Measurements from ENCODE around the gene HOXD13. TPM values are rescaled to one million over a fixed set of nuclear protein-coding genes. Genes with fewer than 3 reads are reported as not detected.

Gene HOXD13
- polyA plus RNA-seq (2012; ENCODE audit: insufficient read depth, insufficient read length, low read depth), result 0.51 TPM

GRCh38 chr2:176092270-176093144 is at the start of gene HOXD13:
Gene HOXD13, plus strand, starts transcription at chr2:176092721. Its CDS starts 170 bp downstream, at chr2:176092891.
- DNase-seq, result peak; percentile 47
- Histone ChIP-seq H3K36me3 (no peaks in the 10 kb centered on the region), H3K27me3 (peaks cover 96% of the 10 kb centered on the region), H3K4me3 (ENCODE audit: low read depth, low read length) (peak within 1 kb of the TSS; percentile 45), H3K9me3 (no peaks in the 10 kb centered on the region), H3K4me1 (peaks cover 3% of the 10 kb centered on the region; the same call in 1 of the 2 replicates)
- TF ChIP-seq CTCF (IDR thresholded peaks at IDR 0.05; ENCODE audit: low read depth, low read length), result no peak

DNA sequence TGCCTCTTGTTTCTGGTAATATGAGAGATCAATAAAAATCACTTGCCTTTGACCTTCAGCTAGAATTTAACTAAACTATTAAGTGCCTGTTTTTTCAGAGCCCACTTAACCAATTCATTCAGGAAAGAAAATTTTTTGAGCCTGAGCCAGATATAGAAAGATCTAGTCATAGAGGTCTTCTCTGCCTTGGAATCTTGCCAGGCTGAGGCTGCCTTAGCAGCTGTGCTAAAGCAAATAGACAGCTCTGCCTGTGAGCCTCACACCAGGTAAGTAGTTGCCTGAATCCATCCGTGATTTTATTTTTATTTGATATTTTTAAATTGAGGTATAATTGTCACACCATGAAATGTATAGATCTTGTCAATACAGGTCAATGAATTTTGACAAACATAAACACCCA is 36.1 kb upstream of the HOXD13 start:
- peak; percentile 63 for DNase-seq
- no peak for TF ChIP-seq CTCF (IDR thresholded peaks at IDR 0.05; ENCODE audit: low read depth, low read length)
- Histone ChIP-seq H3K27me3 (no peaks in the 10 kb centered on the region), H3K9me3 (no peaks in the 10 kb centered on the region), H3K36me3 (no peaks in the 10 kb centered on the region), H3K4me3 (ENCODE audit: low read depth, low read length) (no peak overlapping the region), H3K4me1 (0 out of 2 replicates have a peak, but pooled peaks cover 8% of the 10 kb centered on the region)

DNA sequence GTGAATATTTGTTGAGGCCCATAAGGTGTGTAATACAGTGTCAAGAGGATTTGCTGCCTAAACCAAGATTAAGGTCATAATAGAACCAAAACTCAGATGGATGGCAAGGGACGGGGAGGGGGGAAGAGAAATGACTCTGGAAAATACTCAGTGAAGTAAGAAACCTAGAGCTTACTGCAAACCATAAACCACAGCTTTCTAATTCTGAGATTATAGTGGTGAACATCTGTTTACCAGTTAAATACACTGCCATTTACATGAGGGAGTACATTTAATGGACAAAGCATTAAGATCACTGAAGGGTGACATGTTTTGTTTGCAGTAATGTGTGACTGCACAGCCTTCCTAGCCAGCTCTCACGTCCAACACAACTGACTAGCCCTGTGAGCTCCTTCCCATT is 28.6 kb upstream of the HOXD13 start:
- no peaks in the 10 kb centered on the region for H3K9me3 ChIP-seq
- DNase-seq, result no peak
- H3K4me1 ChIP-seq, result no peaks in the 10 kb centered on the region
- TF ChIP-seq CTCF (IDR thresholded peaks at IDR 0.05; ENCODE audit: low read depth, low read length), result no peak
- no peak overlapping the region for H3K4me3 ChIP-seq (ENCODE audit: low read depth, low read length)
- H3K36me3 ChIP-seq, result no peaks in the 10 kb centered on the region
- H3K27me3 ChIP-seq, result no peaks in the 10 kb centered on the region

- TF ChIP-seq CTCF (IDR thresholded peaks at IDR 0.05; ENCODE audit: low read depth, low read length), result no peak
- DNase-seq, result no peak
- Histone ChIP-seq H3K4me1 (no peaks in the 10 kb centered on the region), H3K27me3 (no peaks in the 10 kb centered on the region), H3K4me3 (ENCODE audit: low read depth, low read length) (no peak overlapping the region), H3K9me3 (no peaks in the 10 kb centered on the region), H3K36me3 (no peaks in the 10 kb centered on the region)
Measured at GRCh38 chr2:176066645-176067588, 25.6 kb upstream of the HOXD13 start.

DNA sequence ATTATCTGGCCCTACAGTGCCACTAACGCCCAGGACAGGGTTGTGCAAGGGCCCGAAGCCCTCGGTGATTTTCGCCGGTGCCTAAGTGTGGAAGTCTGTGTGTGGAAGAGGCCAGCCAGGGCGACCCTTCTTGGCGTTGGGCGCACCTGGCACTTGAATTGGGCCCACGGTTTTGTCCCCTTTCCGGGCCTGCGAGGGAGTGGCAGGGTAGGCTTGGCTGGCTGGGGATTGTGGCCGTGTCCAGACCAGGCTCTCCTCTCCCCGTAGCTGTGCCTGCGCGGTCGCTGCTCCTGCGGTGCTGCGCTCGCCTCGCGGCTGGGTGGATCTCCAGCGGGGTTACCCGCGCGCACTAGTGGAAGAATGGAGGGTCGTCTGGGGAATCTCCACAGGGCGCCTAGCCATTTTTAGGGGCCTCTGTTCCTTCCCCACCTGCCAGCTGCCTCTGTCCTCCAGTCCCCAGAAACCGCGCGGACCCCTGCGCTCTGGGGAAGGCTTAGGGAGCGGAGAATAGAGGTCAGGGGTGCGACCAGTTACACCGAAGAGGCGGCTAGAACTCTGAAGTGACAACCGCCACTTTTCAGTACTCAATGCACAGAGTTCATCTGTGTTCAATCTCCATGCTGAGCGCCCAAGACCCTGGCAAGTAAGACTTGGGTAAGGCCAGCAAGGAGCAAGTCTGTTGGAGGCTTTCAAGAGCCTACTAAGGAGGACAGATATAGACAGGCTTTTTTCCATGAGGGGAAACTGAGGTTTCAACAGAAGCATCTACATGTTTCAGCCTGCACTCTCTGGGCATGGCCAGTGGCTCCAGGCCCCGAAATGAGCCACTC is 24.7 kb upstream of the HOXD13 start:
- DNase-seq, result no peak
- Histone ChIP-seq H3K9me3 (no peaks in the 10 kb centered on the region), H3K4me3 (ENCODE audit: low read depth, low read length) (no peak overlapping the region), H3K36me3 (no peaks in the 10 kb centered on the region), H3K4me1 (no peaks in the 10 kb centered on the region), H3K27me3 (no peaks in the 10 kb centered on the region)
- TF ChIP-seq CTCF (IDR thresholded peaks at IDR 0.05; ENCODE audit: low read depth, low read length), result no peak

All from BE2C (cell line).